ENCODE data around the gene PAK1.

DNA sequence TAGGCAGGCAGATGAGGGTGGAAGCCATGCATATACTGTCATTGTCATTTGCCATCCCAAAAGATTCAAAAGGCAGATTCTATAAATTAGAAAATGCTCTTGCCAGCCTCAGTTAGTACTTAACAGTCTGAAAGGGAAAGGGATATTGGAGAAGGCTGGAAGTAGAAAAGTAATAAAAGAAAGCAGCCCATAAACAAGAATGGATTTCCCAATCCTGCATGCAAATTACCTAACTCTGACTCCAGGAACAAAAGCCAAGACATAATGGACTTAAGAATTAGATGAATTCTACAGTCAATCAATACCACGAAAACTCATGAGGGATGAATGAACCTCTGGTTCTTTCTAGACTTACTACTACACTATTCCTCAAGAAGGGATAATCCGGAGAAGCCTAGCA, 5.9 kb downstream of the PAK1 start:
- TF ChIP-seq, protein P1, sequence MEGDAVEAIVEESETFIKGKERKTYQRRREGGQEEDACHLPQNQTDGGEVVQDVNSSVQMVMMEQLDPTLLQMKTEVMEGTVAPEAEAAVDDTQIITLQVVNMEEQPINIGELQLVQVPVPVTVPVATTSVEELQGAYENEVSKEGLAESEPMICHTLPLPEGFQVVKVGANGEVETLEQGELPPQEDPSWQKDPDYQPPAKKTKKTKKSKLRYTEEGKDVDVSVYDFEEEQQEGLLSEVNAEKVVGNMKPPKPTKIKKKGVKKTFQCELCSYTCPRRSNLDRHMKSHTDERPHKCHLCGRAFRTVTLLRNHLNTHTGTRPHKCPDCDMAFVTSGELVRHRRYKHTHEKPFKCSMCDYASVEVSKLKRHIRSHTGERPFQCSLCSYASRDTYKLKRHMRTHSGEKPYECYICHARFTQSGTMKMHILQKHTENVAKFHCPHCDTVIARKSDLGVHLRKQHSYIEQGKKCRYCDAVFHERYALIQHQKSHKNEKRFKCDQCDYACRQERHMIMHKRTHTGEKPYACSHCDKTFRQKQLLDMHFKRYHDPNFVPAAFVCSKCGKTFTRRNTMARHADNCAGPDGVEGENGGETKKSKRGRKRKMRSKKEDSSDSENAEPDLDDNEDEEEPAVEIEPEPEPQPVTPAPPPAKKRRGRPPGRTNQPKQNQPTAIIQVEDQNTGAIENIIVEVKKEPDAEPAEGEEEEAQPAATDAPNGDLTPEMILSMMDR (IDR thresholded peaks at IDR 0.05): no peak
- no peak for TF ChIP-seq POLR2A (IDR thresholded peaks at IDR 0.05)
